Measurements from ENCODE around the gene SMC1B. TPM values are rescaled to one million over a fixed set of nuclear protein-coding genes. Genes with fewer than 3 reads are reported as not detected.

Gene SMC1B
- total RNA-seq, 2 donors from 2014 or later, result not detected

DNA sequence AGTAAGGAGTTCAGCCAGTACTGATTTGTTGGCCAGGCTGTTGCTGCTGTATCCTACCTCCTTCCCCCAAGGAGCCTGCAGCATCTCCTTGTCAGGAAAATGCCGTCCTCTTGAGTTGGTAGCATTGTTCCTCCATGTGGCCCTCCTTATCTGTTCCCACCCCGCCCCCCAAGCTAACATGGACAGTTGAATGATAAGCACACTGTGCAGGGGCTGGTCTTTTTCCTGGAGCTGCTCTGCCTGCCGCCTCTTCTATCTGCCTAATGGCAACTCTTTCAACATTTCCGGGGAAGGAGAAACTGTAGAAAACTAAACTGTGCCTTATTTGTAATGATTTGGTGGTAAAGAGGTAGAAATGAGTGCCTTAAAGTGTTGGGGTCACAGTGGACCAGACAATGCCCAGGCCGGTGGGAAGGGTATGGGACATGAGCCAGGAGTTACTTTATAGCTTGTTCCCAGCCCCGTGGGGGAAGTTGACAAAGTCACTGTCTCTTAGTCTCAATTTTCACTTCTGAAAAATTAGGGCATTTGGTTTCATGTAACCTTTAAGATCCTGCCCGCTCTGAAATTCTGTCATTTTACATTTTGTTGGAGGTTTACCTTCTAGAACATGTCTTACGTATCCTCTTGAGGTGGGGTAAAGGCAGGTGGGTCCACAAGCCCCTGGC is 99.2 kb downstream of the SMC1B start:
- Histone ChIP-seq H3K4me1 (peaks cover 0 to 67% of the 10 kb centered on the region in 2 donors), H3K27ac (peak overlapping the region; percentile 43 to 60), H3K36me3 (no peaks in the 10 kb centered on the region), H3K4me3 (no peak overlapping the region), H3K9me3 (no peaks in the 10 kb centered on the region), H3K27me3 (no peaks in the 10 kb centered on the region)
- DNase-seq (ENCODE audit: low spot score), result no peak
- TF ChIP-seq, protein P1, sequence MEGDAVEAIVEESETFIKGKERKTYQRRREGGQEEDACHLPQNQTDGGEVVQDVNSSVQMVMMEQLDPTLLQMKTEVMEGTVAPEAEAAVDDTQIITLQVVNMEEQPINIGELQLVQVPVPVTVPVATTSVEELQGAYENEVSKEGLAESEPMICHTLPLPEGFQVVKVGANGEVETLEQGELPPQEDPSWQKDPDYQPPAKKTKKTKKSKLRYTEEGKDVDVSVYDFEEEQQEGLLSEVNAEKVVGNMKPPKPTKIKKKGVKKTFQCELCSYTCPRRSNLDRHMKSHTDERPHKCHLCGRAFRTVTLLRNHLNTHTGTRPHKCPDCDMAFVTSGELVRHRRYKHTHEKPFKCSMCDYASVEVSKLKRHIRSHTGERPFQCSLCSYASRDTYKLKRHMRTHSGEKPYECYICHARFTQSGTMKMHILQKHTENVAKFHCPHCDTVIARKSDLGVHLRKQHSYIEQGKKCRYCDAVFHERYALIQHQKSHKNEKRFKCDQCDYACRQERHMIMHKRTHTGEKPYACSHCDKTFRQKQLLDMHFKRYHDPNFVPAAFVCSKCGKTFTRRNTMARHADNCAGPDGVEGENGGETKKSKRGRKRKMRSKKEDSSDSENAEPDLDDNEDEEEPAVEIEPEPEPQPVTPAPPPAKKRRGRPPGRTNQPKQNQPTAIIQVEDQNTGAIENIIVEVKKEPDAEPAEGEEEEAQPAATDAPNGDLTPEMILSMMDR (IDR thresholded peaks at IDR 0.05), result no peak

DNA sequence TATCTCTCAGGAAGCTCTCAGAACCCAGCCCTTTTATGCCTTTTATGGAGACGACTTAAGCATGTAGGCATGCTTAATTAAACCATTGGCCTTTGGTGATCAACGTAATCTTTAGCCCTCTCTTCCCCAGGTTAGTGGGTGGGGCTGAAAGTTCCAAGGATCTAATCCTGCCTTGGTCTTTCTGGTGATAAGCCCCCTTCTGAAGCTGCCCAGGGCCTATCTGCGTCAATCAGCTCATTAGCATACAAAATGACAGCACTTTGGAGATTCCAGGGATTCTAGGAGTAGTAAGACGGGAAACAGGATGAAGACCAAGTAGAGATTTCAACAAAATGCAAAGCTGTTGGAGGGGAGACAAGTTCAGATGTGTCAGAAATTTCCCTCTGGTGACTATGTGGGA is 100.5 kb downstream of the SMC1B start:
- Histone ChIP-seq H3K27me3 (no peaks in the 10 kb centered on the region), H3K9me3 (no peaks in the 10 kb centered on the region), H3K4me3 (no peak overlapping the region), H3K27ac (peak overlapping the region in 1 of 2 donors; percentile 60), H3K36me3 (no peaks in the 10 kb centered on the region), H3K4me1 (peaks cover 0 to 57% of the 10 kb centered on the region in 2 donors)
- no peak for DNase-seq (ENCODE audit: low spot score)
- TF ChIP-seq, protein P1 (IDR thresholded peaks at IDR 0.05), result no peak

DNA sequence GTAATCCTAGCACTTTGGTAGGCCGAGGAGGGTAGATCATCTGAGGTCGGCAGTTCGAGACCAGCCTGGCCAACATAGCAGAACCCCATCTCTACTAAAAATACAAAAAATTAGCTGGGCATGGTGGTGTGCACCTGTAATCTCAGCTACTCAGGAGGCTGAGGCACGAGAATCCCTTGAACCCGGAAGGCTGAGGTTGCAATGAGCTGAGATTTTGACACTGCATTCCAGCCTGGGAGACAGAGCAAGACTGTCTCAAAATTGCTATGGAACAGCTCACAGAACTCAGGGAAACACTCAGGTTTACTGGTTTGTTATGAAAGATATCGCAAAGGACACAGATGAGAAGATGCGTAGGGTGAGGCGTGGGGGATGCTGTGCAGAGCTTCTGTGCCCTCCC is 101.0 kb downstream of the SMC1B start:
- peaks cover 0 to 52% of the 10 kb centered on the region in 2 donors for H3K4me1 ChIP-seq
- TF ChIP-seq, protein P1 (IDR thresholded peaks at IDR 0.05), result no peak

DNA sequence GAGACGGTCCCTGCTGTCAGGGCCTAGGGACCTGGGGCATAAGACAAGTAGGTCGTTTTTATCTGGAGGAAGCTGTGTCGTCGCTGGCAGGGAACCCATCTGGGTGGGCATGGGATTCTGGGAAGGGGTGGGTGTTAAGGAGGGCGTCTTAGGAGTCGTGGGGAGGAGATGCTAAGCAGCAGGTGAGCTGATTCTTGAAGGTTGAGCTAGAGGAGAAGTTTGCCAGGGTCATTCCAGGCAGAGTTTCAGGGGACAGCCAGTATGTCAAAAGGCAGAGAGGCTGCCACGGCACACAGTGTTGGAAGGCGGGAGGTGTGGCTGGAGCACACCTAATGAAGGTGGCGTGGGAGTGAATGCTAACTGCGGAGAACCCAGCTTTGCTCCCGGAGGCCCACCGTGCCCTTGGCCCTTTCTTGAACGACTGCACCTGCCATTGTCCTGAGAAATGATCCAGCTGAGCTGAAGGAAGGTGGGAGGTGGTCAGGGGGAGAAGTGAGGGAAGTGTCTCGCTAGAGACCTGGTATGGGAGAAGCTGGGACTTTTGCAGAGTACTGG is 102.3 kb downstream of the SMC1B start:
- TF ChIP-seq, protein P1 (IDR thresholded peaks at IDR 0.05), result no peak
- DNase-seq (ENCODE audit: low spot score), result no peak
- no peaks in the 10 kb centered on the region for H3K9me3 ChIP-seq

More for the DNA sequence above, 101.0 kb downstream of the SMC1B start:
- Histone ChIP-seq H3K36me3 (no peaks in the 10 kb centered on the region), H3K27me3 (no peaks in the 10 kb centered on the region), H3K4me3 (no peak overlapping the region), H3K27ac (peak overlapping the region in 1 of 2 donors; percentile 60), H3K9me3 (no peaks in the 10 kb centered on the region)
- DNase-seq (ENCODE audit: low spot score), result no peak

DNA sequence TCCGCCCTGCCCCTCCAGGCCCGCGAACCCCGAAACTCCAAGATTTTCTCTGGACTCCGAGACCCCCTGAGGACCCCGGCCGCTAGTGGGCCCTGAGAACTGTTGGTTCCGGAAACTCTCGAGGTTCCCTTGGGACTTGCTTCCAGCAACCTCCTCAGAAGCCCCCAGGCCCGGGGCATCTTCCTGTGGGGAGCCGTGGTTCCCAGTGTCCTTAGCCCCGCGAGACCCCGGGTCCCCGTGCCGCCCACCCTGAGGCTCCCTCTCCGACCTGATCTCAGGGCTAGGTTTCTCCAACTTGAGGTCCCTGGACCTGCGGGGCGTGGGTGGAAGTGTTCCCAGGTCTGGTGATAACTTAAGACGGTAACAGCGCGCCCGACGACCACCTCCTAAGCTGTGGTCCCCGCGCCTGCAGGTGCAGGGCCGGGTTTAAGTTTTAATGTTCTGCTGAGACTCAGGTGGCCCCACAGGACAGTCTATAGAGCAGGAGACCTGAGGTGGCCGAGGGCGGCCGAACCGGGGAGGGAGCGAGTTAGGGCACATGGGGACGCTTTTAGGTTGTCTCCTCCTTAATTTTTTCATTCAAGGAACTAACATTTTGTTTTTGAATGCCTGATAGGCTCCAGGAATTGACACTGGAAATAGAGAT is 102.9 kb downstream of the SMC1B start:
- Histone ChIP-seq H3K4me3 (peak overlapping the region; percentile 88 to 91), H3K27me3 (no peaks in the 10 kb centered on the region), H3K9me3 (no peaks in the 10 kb centered on the region), H3K36me3 (no peaks in the 10 kb centered on the region), H3K4me1 (peaks cover 0 to 38% of the 10 kb centered on the region in 2 donors), H3K27ac (peak overlapping the region; percentile 85 to 88)
- TF ChIP-seq, protein P1 (IDR thresholded peaks at IDR 0.05), result no peak
- no peak for DNase-seq (ENCODE audit: low spot score)

More for the DNA sequence above, 102.3 kb downstream of the SMC1B start:
- peak overlapping the region; percentile 85 to 88 for H3K27ac ChIP-seq
- peak overlapping the region; percentile 88 to 91 for H3K4me3 ChIP-seq
- H3K36me3 ChIP-seq, result no peaks in the 10 kb centered on the region
- H3K4me1 ChIP-seq, result peaks cover 0 to 39% of the 10 kb centered on the region in 2 donors
- H3K27me3 ChIP-seq, result no peaks in the 10 kb centered on the region

Measured in right atrium auricular region (tissue), 2 donors.